Esophagus squamous epithelium (tissue), 5 donors: ENCODE measurements around the gene CDK10. TPM values are rescaled to one million over a fixed set of nuclear protein-coding genes. Genes with fewer than 3 reads are reported as not detected.

Experiments used
- DNase-seq: peaks from one replicate; lab custom pipeline; 2025; lab: John Stamatoyannopoulos, UW
- H3K27ac ChIP-seq, 4 donors: fragments of 200-600 bp; sonication (generic); one replicate each; pipeline ENCODE4 v1.5.1; 2016 to 2019; ENCODE audit warnings: mild to moderate bottlenecking in 1 of 4
- H3K27me3 ChIP-seq, 4 donors: fragments of 200-600 bp; sonication (generic); 1 replicate in 3 of 4; 2 replicates in 1 of 4; pipeline versions ENCODE4 v1.5.1 to v1.6.0; 2017 to 2021; ENCODE audit warnings: antibody characterized with exemption in 1 of 4
- H3K36me3 ChIP-seq, 3 donors: fragments of 200-600 bp; sonication (generic); one replicate each; pipeline ENCODE4 v1.5.1; 2016 to 2019
- H3K4me1 ChIP-seq, 3 donors: fragments of 200-600 bp; sonication (generic); one replicate each; pipeline ENCODE4 v1.5.1; 2017 to 2019
- H3K4me3 ChIP-seq, 4 donors: fragments of 200-600 bp; sonication (generic); 1 replicate in 3 of 4; 2 replicates in 1 of 4; pipeline ENCODE4 v1.5.1; 2016 to 2019; ENCODE audit warnings: mild to moderate bottlenecking in 2 of 4, moderate library complexity in 1 of 4
- H3K9me3 ChIP-seq, 3 donors: fragments of 200-600 bp; sonication (generic); one replicate each; pipeline ENCODE4 v1.5.1; 2016 to 2019
- CTCF ChIP-seq, 6 experiments: fragments of 450-650 bp in 4 of 6; fragments of 200-600 bp in 2 of 6; sonication (generic) in 2 of 6; IDR thresholded peaks; one replicate each; pipeline ENCODE4 v1.5.1; 2016 to 2019; ENCODE audit warnings: antibody characterized with exemption in 6 of 6, mild to moderate bottlenecking in 4 of 6, moderate library complexity in 4 of 6
- POLR2A ChIP-seq, 4 donors: fragments of 450-650 bp; IDR thresholded peaks; one replicate each; pipeline ENCODE4 v1.6.1; 2017; ENCODE audit warnings: antibody characterized with exemption in 4 of 4, mild to moderate bottlenecking in 4 of 4, moderate library complexity in 3 of 4
- WGBS, 2 donors: methylation state at CpG; one replicate each; pipeline ENCODE4 v1.1.5; 2018; 5-methylcytosine and 5-hydroxymethylcytosine counted together
- intact Hi-C: fragments of 100-400 bp; cut with DNase I; formaldehyde crosslinking; loops from one replicate; pipeline ENCODE4 v1.15.0; 2022
- total RNA-seq, 4 donors: library from RNA; depleted of rRNA; stranded (reverse); fragments of >200 nt; gene quantifications; one replicate each; pipeline ENCODE4 v1.1.0, GENCODE V29; 2016
- donor health status: DM: yes; HTN: yes; CAD: no.

CDK10 gene
- total RNA-seq, 4 donors from 2014 or later, result 21.6 to 45.0 (median 39.3) TPM

- H3K4me1 ChIP-seq, result no peaks in the 10 kb centered on the region
- H3K27ac ChIP-seq, result no peak overlapping the region
- no peaks in the 10 kb centered on the region for H3K9me3 ChIP-seq
- 40 to 78% methylated on average over 1 to 7 of the region's 12 CpGs for WGBS, 2 donors
- TF ChIP-seq CTCF (IDR thresholded peaks at IDR 0.05) (no peak), POLR2A (IDR thresholded peaks at IDR 0.05) (no peak)
- peaks cover 10 to 75% (median 23%) of the 10 kb centered on the region in 3 donors for H3K36me3 ChIP-seq
- H3K27me3 ChIP-seq, result no peaks in the 10 kb centered on the region
- no peak for DNase-seq
- H3K4me3 ChIP-seq, result no peak overlapping the region
- intact Hi-C loops, result no loop called here
Measured at GRCh38 chr16:89646906-89647305, 39.6 kb upstream of the CDK10 start.

- no peak for DNase-seq
- Histone ChIP-seq H3K4me3 (no peak overlapping the region), H3K9me3 (no peaks in the 10 kb centered on the region), H3K4me1 (peaks cover 3 to 11% (median 4%) of the 10 kb centered on the region in 3 donors), H3K27ac (no peak overlapping the region), H3K27me3 (no peaks in the 10 kb centered on the region), H3K36me3 (peaks cover 4 to 70% (median 8%) of the 10 kb centered on the region in 3 donors)
- TF ChIP-seq CTCF (IDR thresholded peaks at IDR 0.05), result no peak
- TF ChIP-seq POLR2A (IDR thresholded peaks at IDR 0.05), result no peak
- intact Hi-C loops, result no loop called here
- 86 to 88% methylated on average over 4 to 15 of the region's 15 CpGs for WGBS, 2 donors
Measured at GRCh38 chr16:89651584-89651983, 34.9 kb upstream of the CDK10 start.

- H3K27ac ChIP-seq, result no peak overlapping the region
- H3K36me3 ChIP-seq, result peaks cover 0 to 55% (median 4%) of the 10 kb centered on the region in 3 donors
- WGBS, 2 donors, result 86 to 87% methylated on average over 9 to 10 of the region's 10 CpGs
- peaks cover 11 to 25% (median 15%) of the 10 kb centered on the region in 3 donors for H3K4me1 ChIP-seq
- H3K27me3 ChIP-seq, result no peaks in the 10 kb centered on the region
- H3K9me3 ChIP-seq, result no peaks in the 10 kb centered on the region
- no peak for DNase-seq
- intact Hi-C loops, result no loop called here
- TF ChIP-seq POLR2A (IDR thresholded peaks at IDR 0.05), result no peak
- no peak for TF ChIP-seq CTCF (IDR thresholded peaks at IDR 0.05)
- H3K4me3 ChIP-seq, result no peak overlapping the region
Measured at GRCh38 chr16:89653656-89654295, 32.7 kb upstream of the CDK10 start.

- intact Hi-C loops, result no loop called here
- TF ChIP-seq POLR2A (IDR thresholded peaks at IDR 0.05) (no peak), CTCF (IDR thresholded peaks at IDR 0.05) (no peak)
- Histone ChIP-seq H3K4me3 (no peak overlapping the region), H3K4me1 (peaks cover 13 to 39% (median 15%) of the 10 kb centered on the region in 3 donors), H3K36me3 (peaks cover 0 to 45% (median 4%) of the 10 kb centered on the region in 3 donors), H3K27ac (no peak overlapping the region), H3K9me3 (no peaks in the 10 kb centered on the region), H3K27me3 (no peaks in the 10 kb centered on the region)
- no peak for DNase-seq
- WGBS, 2 donors, result 82 to 90% methylated on average over 9 to 10 of the region's 10 CpGs
Measured at GRCh38 chr16:89655062-89655643, 31.3 kb upstream of the CDK10 start.

- no peaks in the 10 kb centered on the region for H3K27me3 ChIP-seq
- intact Hi-C loops, result no loop called here
- peak overlapping the region; percentile 91 to 99 (median 98) for H3K4me3 ChIP-seq
- no peak for TF ChIP-seq CTCF (IDR thresholded peaks at IDR 0.05)
- no peak for TF ChIP-seq POLR2A (IDR thresholded peaks at IDR 0.05)
- 56 to 61% methylated on average over 4 to 8 of the region's 32 CpGs for WGBS, 2 donors
- peaks cover 13 to 39% (median 15%) of the 10 kb centered on the region in 3 donors for H3K4me1 ChIP-seq
- H3K36me3 ChIP-seq, result peaks cover 0 to 45% (median 4%) of the 10 kb centered on the region in 3 donors
- DNase-seq, result no peak
- peak overlapping the region; percentile 89 to 95 (median 93) for H3K27ac ChIP-seq
- H3K9me3 ChIP-seq, result no peaks in the 10 kb centered on the region
Measured at GRCh38 chr16:89656435-89657121, 29.9 kb upstream of the CDK10 start.
